H9 (cell line): ENCODE data around the gene PNMA8A. TPM values are rescaled to one million over a fixed set of nuclear protein-coding genes. Genes with fewer than 3 reads are reported as not detected.

Source experiments
- DNase-seq: peaks from one replicate; pipeline ENCODE4 v3.0.0-alpha.2; 2017
- H2AFZ ChIP-seq: one replicate; pipeline ENCODE4 v1.6.1; 2013; ENCODE audit warnings: mild to moderate bottlenecking, low read length, control low read depth, moderate library complexity
- H2AK5ac ChIP-seq: 2 replicates; pipeline ENCODE4 v1.6.1; 2013; ENCODE audit warnings: low read length, control low read depth, mixed read lengths; ENCODE audit not compliant: insufficient read length
- H2BK120ac ChIP-seq: one replicate; pipeline ENCODE4 v1.6.1; 2013; ENCODE audit warnings: low read depth, mild to moderate bottlenecking, low read length, control low read depth, inconsistent platforms; ENCODE audit not compliant: poor library complexity, severe bottlenecking
- H2BK12ac ChIP-seq: 2 replicates; pipeline ENCODE4 v1.6.1; 2013; ENCODE audit warnings: low read length, control low read depth, mixed read lengths, low read depth; ENCODE audit not compliant: insufficient read length
- H2BK15ac ChIP-seq: 2 replicates; pipeline ENCODE4 v1.6.1; 2013; ENCODE audit warnings: low read depth, low read length, control low read depth
- H2BK20ac ChIP-seq: one replicate; pipeline ENCODE4 v1.6.1; 2013; ENCODE audit warnings: low read depth, mild to moderate bottlenecking, low read length, control low read depth, inconsistent platforms; ENCODE audit not compliant: poor library complexity, severe bottlenecking
- H2BK5ac ChIP-seq: 2 replicates; pipeline ENCODE4 v1.6.1; 2013; ENCODE audit warnings: low read length, control low read depth, mixed read lengths; ENCODE audit not compliant: insufficient read length
- H3K14ac ChIP-seq: 2 replicates; pipeline ENCODE4 v1.6.1; 2013; ENCODE audit warnings: low read length, control low read depth; ENCODE audit not compliant: insufficient read depth
- H3K18ac ChIP-seq: 2 replicates; pipeline ENCODE4 v1.6.1; 2013; ENCODE audit warnings: low read depth, mild to moderate bottlenecking, mixed read lengths, low read length, control low read depth; ENCODE audit not compliant: insufficient read length
- H3K23ac ChIP-seq: 2 replicates; pipeline ENCODE4 v1.6.1; 2013; ENCODE audit warnings: low read length, control low read depth, mixed read lengths, low read depth; ENCODE audit not compliant: insufficient read length
- H3K23me2 ChIP-seq: 2 replicates; pipeline ENCODE4 v1.6.1; 2013; ENCODE audit warnings: low read depth, mild to moderate bottlenecking, mixed read lengths, low read length, control low read depth; ENCODE audit not compliant: insufficient read length, poor library complexity, severe bottlenecking
- H3K27ac ChIP-seq: 2 replicates; pipeline ENCODE4 v1.5.1; 2013; ENCODE audit warnings: low read length, control low read depth, mixed read lengths, low read depth; ENCODE audit not compliant: insufficient read length
- H3K27me3 ChIP-seq: 2 replicates; pipeline ENCODE4 v1.6.1; 2013; ENCODE audit warnings: low read length, control low read depth, inconsistent platforms; ENCODE audit not compliant: insufficient read depth
- H3K4ac ChIP-seq: 2 replicates; pipeline ENCODE4 v1.6.1; 2013; ENCODE audit warnings: low read depth, mild to moderate bottlenecking, control low read depth, inconsistent platforms, low read length, moderate library complexity
- H3K4me1 ChIP-seq: 2 replicates; pipeline ENCODE4 v1.6.1; 2013; ENCODE audit warnings: low read length, control low read depth, inconsistent platforms; ENCODE audit not compliant: insufficient read depth
- H3K4me2 ChIP-seq: 2 replicates; pipeline ENCODE4 v1.6.1; 2013; ENCODE audit warnings: low read length, control low read depth, mixed read lengths; ENCODE audit not compliant: insufficient read length, insufficient read depth
- H3K56ac ChIP-seq: 2 replicates; pipeline ENCODE4 v1.6.1; 2013; ENCODE audit warnings: low read depth, mild to moderate bottlenecking, mixed read lengths, low read length, control low read depth; ENCODE audit not compliant: insufficient read length
- H3K79me1 ChIP-seq: 2 replicates; pipeline ENCODE4 v1.6.1; 2013; ENCODE audit warnings: low read depth, mild to moderate bottlenecking, moderate library complexity, low read length, control low read depth, inconsistent platforms; ENCODE audit not compliant: insufficient read depth, poor library complexity, severe bottlenecking
- H3K79me2 ChIP-seq: 2 replicates; pipeline ENCODE4 v1.6.1; 2013; ENCODE audit warnings: low read length, control low read depth, inconsistent platforms; ENCODE audit not compliant: insufficient read depth
- H3K9ac ChIP-seq: 2 replicates; pipeline ENCODE4 v1.6.1; 2013; ENCODE audit warnings: low read length, control low read depth, mixed read lengths; ENCODE audit not compliant: insufficient read length; ENCODE audit errors: extremely low read depth
- H3K9me3 ChIP-seq: one replicate; pipeline ENCODE4 v1.6.1; 2013; ENCODE audit warnings: low read depth, low read length, inconsistent platforms; ENCODE audit not compliant: control insufficient read depth
- H3T11ph ChIP-seq: one replicate; pipeline ENCODE4 v1.6.1; 2013; ENCODE audit warnings: mild to moderate bottlenecking, low read length, control low read depth, inconsistent platforms
- H4K20me1 ChIP-seq: one replicate; pipeline ENCODE4 v1.6.1; 2013; ENCODE audit not compliant: control insufficient read depth, insufficient read length, insufficient read depth
- H4K5ac ChIP-seq: 2 replicates; pipeline ENCODE4 v1.6.1; 2013; ENCODE audit warnings: low read depth, mild to moderate bottlenecking, mixed read lengths, low read length, control low read depth; ENCODE audit not compliant: insufficient read length
- H4K8ac ChIP-seq: replicated peaks from 2 replicates; pipeline ENCODE4 v1.6.1; 2013; ENCODE audit warnings: low read length, control low read depth, mixed read lengths, low read depth; ENCODE audit not compliant: insufficient read length
- H4K91ac ChIP-seq: 2 replicates; pipeline ENCODE4 v1.6.1; 2013; ENCODE audit warnings: low read depth, mild to moderate bottlenecking, moderate library complexity, mixed read lengths, low read length, control low read depth; ENCODE audit not compliant: insufficient read length
- H3K27ac Mint-ChIP-seq, 3 experiments: 2 replicates in 2 of 3; 3 replicates in 1 of 3; pipeline ENCODE4 v1.8.0; 2020 to 2021; ENCODE audit warnings: mixed read lengths in 3 of 3, mild to moderate bottlenecking in 1 of 3, moderate library complexity in 1 of 3
- H3K27me3 Mint-ChIP-seq: 2 replicates; pipeline ENCODE4 v1.8.0; 2021; ENCODE audit warnings: low read depth, mild to moderate bottlenecking, moderate library complexity, mixed read lengths
- H3K36me3 Mint-ChIP-seq, 3 experiments: 2 replicates in 2 of 3; 3 replicates in 1 of 3; pipeline ENCODE4 v1.8.0; 2020 to 2021; ENCODE audit warnings: low read depth in 3 of 3, mixed read lengths in 3 of 3; ENCODE audit not compliant: insufficient read depth in 1 of 3
- H3K4me1 Mint-ChIP-seq, 2 experiments: 2 replicates each; pipeline ENCODE4 v1.8.0; 2020; ENCODE audit warnings: mixed read lengths in 2 of 2
- H3K4me3 Mint-ChIP-seq, 2 experiments: 2 replicates in 1 of 2; 3 replicates in 1 of 2; pipeline ENCODE4 v1.8.0; 2020 to 2021; ENCODE audit warnings: mild to moderate bottlenecking in 2 of 2, mixed read lengths in 2 of 2, moderate library complexity in 1 of 2
- H3K9me3 Mint-ChIP-seq, 2 experiments: 2 replicates in 1 of 2; 3 replicates in 1 of 2; pipeline ENCODE4 v1.8.0; 2020; ENCODE audit warnings: mild to moderate bottlenecking in 2 of 2, mixed read lengths in 2 of 2, moderate library complexity in 1 of 2
- WGBS: extraction: QIAGEN DNeasy Blood & Tissue Kit; methylation state at CpG from one replicate; pipeline ENCODE4 v1.1.7; 2013; ENCODE audit warnings: missing lambda C conversion rate, low lambda C conversion rate, mixed read lengths; ENCODE audit not compliant: insufficient read length; ENCODE audit errors: extremely low coverage; 5-methylcytosine and 5-hydroxymethylcytosine counted together
- total RNA-seq: library from RNA; stranded (reverse); gene quantifications from 2 replicates; pipeline ENCODE4 v1.2.1, GENCODE V29; 2021
- TF ChIP-seq, protein P1 (sequence below): fragments of 200-600 bp; sonication (generic); conservative IDR thresholded peaks from 3 replicates; pipeline ENCODE4 v1.8.0; 2021; ENCODE audit warnings: antibody characterized with exemption, mild to moderate bottlenecking

The PNMA8A gene
- total RNA-seq, 1 experiment from 2014 or later: 22.6 TPM

GRCh38 chr19:46515290-46515609 lies 43.9 kb upstream of the PNMA8A start:
- TF ChIP-seq, protein P1, sequence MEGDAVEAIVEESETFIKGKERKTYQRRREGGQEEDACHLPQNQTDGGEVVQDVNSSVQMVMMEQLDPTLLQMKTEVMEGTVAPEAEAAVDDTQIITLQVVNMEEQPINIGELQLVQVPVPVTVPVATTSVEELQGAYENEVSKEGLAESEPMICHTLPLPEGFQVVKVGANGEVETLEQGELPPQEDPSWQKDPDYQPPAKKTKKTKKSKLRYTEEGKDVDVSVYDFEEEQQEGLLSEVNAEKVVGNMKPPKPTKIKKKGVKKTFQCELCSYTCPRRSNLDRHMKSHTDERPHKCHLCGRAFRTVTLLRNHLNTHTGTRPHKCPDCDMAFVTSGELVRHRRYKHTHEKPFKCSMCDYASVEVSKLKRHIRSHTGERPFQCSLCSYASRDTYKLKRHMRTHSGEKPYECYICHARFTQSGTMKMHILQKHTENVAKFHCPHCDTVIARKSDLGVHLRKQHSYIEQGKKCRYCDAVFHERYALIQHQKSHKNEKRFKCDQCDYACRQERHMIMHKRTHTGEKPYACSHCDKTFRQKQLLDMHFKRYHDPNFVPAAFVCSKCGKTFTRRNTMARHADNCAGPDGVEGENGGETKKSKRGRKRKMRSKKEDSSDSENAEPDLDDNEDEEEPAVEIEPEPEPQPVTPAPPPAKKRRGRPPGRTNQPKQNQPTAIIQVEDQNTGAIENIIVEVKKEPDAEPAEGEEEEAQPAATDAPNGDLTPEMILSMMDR: no peak
- H2BK5ac ChIP-seq: no peak overlapping the region
- no peak overlapping the region for H4K5ac ChIP-seq
- no peak for DNase-seq
- no peaks in the 10 kb centered on the region for H3K9me3 ChIP-seq
- H2BK12ac ChIP-seq: no peak overlapping the region
- H3K4me2 ChIP-seq: no peak overlapping the region
- Mint-ChIP-seq H3K27me3 (peaks cover 2% of the 10 kb centered on the region), H3K4me1 (peaks cover 3 to 4% of the 10 kb centered on the region in 2 experiments; a peak in 3 of 4 replicates), H3K9me3 (peaks cover 4 to 6% of the 10 kb centered on the region in 2 experiments; a peak in 3 of 5 replicates), H3K36me3 (no peaks in the 10 kb centered on the region; a peak in 1 of 7 replicates), H3K27ac (no peak overlapping the region), H3K4me3 (no peak overlapping the region)
- H2AK5ac ChIP-seq: no peak overlapping the region
- H3K4ac ChIP-seq: no peak overlapping the region
- no peak overlapping the region for H3K18ac ChIP-seq
- H3T11ph ChIP-seq: no peak overlapping the region
- no peaks in the 10 kb centered on the region for H3K27me3 ChIP-seq
- H3K23me2 ChIP-seq: no peaks in the 10 kb centered on the region
- no peak overlapping the region for H3K56ac ChIP-seq
- no peak overlapping the region for H3K27ac ChIP-seq
- H3K9ac ChIP-seq: no peak overlapping the region
- H3K14ac ChIP-seq: no peak overlapping the region
- no peaks in the 10 kb centered on the region for H3K4me1 ChIP-seq
- H4K20me1 ChIP-seq: no peaks in the 10 kb centered on the region
- no peak overlapping the region for H4K91ac ChIP-seq
- H2BK120ac ChIP-seq: no peak overlapping the region
- H2BK15ac ChIP-seq: no peak overlapping the region
- H4K8ac ChIP-seq: no peak overlapping the region
- no peak overlapping the region for H2AFZ ChIP-seq
- no peaks in the 10 kb centered on the region for H3K79me2 ChIP-seq
- no peak overlapping the region for H3K23ac ChIP-seq
- H2BK20ac ChIP-seq: no peak overlapping the region
- WGBS: no CpG with 5 or more reads among the region's 3 CpGs
- H3K79me1 ChIP-seq: no peaks in the 10 kb centered on the region
